Right lung (tissue), 5 donors: ENCODE results near the gene PNKD. TPM values are rescaled to one million over a fixed set of nuclear protein-coding genes. Genes with fewer than 3 reads are reported as not detected.
"Not testable (repeated sequence)": the region's sequence is repeated elsewhere in the genome, so short reads cannot be mapped to it uniquely, and the experiment has no call there.

ENCODE experiments used
- DNase-seq, 2 donors: peaks; one replicate each; pipeline ENCODE4 v3.0.0-alpha.2; 2013
- polyA plus RNA-seq, 5 donors: library from polyadenylated mRNA; unstranded; fragments of 120-200 nt; gene quantifications; one replicate each; pipeline versions ENCODE4 v1.2.1 to v1.2.3, GENCODE V29; 2013; ENCODE audit warnings: inconsistent platforms in 1 of 5, low replicate concordance in 1 of 5; ENCODE audit not compliant: insufficient read length in 5 of 5, insufficient read depth in 1 of 5

PNKD gene
- polyA plus RNA-seq, 5 donors, result 50.1 to 70.8 (median 67.6) TPM

GRCh38 chr2:218311541-218312266 lies 41.4 kb downstream of the PNKD start:
- DNase-seq, result not testable (repeated sequence)

- DNase-seq, result no peak
Observed at GRCh38 chr2:218312267-218312756, 42.0 kb downstream of the PNKD start.

GRCh38 chr2:218313356-218313755 lies 43.0 kb downstream of the PNKD start:
- no peak for DNase-seq

DNA sequence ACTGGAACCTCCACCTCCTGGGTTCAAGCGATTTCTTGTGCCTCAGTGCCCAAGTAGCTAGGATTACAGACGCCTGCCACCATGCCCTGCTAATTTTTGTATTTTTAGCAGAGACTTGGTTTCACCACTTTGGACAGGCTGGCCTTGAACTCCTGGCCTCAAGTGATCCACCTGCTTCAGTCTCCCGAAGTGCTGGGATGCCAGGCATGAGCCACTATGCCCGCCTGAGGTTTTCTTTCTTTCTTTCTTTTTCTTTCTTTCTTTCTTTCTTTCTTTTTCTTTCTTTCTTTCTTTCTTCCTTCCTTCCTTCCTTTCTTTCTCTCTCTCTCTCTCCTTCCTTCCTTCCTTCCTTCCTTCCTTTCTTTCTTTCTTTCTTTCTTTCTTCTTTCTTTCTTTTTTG lies 44.4 kb downstream of the PNKD start:
- not testable (repeated sequence) for DNase-seq

DNA sequence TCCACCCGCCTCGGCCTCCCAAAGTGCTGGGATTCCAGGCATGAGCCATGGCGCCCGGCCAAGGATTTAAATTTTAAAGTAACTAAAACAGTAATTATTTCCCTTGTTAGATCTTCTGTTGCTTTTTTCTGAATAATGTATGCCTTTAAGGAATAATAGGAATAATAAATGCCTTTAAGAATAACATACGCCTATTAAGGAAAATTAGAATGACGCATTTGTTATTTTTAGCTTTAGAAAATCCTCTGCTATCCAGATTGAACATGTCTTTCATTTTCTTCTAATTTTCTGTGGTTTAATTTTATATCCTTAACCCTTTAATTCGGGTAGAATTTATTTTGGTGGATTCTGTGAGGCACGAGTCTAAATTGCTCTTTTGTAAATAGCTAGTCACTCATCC lies 45.1 kb downstream of the PNKD start:
- no peak for DNase-seq

DNA sequence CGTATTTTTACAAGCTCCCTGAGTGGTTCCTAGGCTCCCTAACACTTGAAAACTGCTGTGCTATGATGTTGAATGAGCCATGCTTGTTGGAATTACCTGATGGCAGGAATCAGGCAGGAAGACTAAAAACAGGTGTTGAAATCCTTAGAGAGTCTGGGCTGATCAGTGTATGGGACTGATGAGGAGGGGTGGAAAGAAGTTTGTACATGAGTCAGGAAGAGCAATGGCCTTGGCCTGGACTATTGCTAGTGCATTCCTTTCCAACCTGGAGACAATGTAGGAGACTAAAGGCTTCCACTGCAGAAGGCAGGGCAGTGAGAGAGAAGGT lies 46.9 kb downstream of the PNKD start:
- DNase-seq, result no peak

GRCh38 chr2:218317835-218318234 lies 47.5 kb downstream of the PNKD start:
- DNase-seq, result no peak

DNA sequence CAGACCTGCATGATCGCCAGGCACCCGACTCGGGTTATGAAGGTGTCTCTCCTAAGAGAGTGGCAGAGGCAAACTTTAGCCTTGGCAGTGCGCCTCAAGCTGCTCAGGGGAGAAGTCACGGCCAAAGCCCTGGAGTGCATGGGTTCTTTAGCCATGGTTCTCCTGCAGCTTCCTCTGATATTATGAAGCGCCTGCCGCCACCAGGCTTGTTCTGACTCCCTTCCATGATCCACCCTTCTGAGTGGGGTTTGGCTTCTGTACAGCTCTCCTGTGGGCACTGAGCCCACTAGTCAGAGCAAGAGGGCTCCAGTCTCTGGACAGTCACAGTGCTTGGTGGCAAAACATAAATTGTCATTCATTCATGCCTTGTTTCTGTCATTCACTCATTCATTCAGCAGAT lies 47.9 kb downstream of the PNKD start:
- no peak for DNase-seq

GRCh38 chr2:218319813-218320365 lies 49.6 kb downstream of the PNKD start:
- no peak for DNase-seq

GRCh38 chr2:218320704-218321336 lies 50.5 kb downstream of the PNKD start:
- no peak for DNase-seq

GRCh38 chr2:218322768-218323525 lies 52.6 kb downstream of the PNKD start:
- peak; percentile 91 to 93 for DNase-seq

GRCh38 chr2:218323526-218324472 lies 53.5 kb downstream of the PNKD start:
- peak; percentile 75 to 84 for DNase-seq

- no peak for DNase-seq
Observed at GRCh38 chr2:218325566-218326160, 55.3 kb downstream of the PNKD start.

DNA sequence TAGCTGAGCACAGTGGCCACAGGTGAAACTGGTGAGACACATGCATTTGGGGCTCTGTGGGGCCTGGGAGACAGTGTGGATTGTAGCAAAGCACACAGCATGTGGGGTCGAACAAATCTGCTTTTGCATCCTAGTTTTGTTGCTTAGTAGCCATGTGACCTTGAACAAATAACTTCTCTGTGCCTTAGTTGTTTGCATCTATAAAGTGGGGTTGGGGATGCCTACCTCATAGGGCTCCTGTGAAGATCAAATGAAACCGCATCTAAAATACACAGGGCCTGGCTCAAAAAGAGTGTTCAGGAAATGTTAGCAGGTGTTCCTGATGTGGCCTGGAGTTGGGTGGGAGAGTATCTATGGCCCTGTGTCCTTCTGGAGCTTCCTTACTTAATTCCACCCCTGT lies 56.0 kb downstream of the PNKD start:
- DNase-seq, result no peak

- DNase-seq, result no peak
Observed at GRCh38 chr2:218327451-218328210, 57.3 kb downstream of the PNKD start.

DNA sequence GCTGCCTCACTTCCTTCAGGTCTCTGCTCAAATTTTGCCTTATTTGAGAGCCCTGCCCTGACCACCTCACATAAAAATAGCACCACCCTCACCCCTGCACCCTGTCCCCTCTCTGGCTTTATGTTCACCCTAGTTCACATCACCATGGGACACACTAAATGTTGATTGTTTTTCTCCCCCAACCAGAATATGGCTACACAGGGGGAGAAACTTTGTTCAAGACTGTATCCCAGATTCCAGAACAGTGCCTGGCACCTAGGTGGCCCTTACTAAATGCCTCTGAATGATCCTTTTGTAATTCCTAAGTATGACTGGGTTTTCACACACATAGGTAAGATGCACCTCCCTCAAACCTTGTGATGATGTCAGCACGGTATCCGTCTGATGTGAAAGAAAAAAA lies 58.0 kb downstream of the PNKD start:
- no peak for DNase-seq

DNA sequence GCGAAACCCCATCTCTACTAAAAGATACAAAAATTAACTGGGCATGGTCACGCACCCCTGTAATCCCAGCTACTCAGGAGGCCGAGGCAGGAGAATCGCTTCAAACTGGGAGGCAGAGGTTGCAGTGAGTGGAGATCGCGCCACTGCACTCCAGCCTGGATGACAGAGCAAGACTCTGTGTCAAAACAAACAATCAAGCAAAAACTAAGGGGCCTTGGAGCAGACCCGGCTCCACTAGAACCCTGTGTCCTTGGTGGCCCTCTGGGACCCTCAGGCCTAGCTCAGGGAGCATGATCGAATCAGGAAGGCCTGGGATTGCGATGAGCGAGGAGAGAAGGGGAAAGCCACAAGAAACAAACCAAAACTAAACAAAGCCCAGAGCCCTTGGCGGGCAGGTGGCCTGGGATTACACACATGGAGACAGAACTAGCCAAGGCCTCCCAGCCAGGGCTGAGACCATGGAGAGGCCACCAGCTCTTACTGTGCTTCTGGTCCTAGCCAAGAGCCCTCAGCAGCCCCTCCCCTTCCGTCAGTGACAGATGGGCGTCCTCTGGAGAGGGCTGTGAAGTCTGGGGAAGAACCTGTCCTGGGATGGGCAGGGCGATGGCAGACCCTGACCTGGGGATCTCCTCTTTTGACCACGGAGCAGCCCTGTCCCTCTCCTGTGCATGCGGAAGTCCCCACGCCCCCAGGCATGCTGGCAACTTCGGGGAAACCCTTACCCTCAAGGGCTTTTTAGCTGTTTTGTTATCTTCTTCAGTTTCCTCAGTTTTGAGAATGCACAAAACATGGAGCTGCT lies 58.9 kb downstream of the PNKD start:
- DNase-seq, result no peak

- no peak for DNase-seq
Observed at GRCh38 chr2:218329826-218330593, 59.7 kb downstream of the PNKD start.
